ENCODE results near the gene SETD1B.
"Not testable (repeated sequence)": the region's sequence is repeated elsewhere in the genome, so short reads cannot be mapped to it uniquely, and the experiment has no call there.

SETD1B gene

GRCh38 chr12:121845701-121846100 is 41.9 kb downstream of the SETD1B start:
- no peaks in the 10 kb centered on the region for H3K36me3 ChIP-seq
- no peaks in the 10 kb centered on the region for H4K20me1 ChIP-seq
- H3K9me3 ChIP-seq: no peaks in the 10 kb centered on the region
- no peak overlapping the region for H3K4me3 ChIP-seq
- H3K4me1 ChIP-seq: peaks cover 4% of the 10 kb centered on the region; the same call in 1 of the 2 replicates
- no peaks in the 10 kb centered on the region for H3K27me3 ChIP-seq
- no peak overlapping the region for H3K27ac ChIP-seq
- no peak overlapping the region for H3K4me2 ChIP-seq
- no peak for TF ChIP-seq Cebpa-rat (IDR thresholded peaks at IDR 0.05)
- H3K9ac ChIP-seq: no peak overlapping the region

GRCh38 chr12:121849211-121849610 is 45.4 kb downstream of the SETD1B start:
- Histone ChIP-seq H3K4me2 (no peak overlapping the region), H3K4me1 (peaks cover 12% of the 10 kb centered on the region), H4K20me1 (no peaks in the 10 kb centered on the region), H3K27ac (no peak overlapping the region), H3K4me3 (no peak overlapping the region), H3K9ac (no peak overlapping the region), H3K9me3 (no peaks in the 10 kb centered on the region), H3K27me3 (no peaks in the 10 kb centered on the region), H3K36me3 (no peaks in the 10 kb centered on the region)
- no peak for TF ChIP-seq Cebpa-rat (IDR thresholded peaks at IDR 0.05)

DNA sequence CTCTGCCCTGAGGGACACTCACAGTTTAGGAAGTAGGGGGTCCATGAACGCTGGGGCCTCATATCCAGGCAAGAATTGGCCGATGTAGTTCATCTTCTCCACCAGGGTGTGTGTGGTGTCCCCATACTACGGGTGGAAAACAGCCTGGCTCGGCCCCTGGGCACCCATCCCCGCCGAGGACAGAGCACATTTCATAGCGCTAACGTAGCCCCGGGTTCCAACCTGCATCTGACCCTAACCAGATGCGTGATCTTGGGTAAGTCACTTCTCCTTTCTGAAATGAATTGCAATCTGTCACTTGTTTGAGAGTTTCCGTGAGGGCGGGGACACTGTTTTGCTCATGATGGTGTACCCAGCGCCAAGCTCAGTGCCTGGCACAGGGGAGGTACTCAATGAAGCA is 45.9 kb downstream of the SETD1B start:
- Histone ChIP-seq H3K9me3 (no peaks in the 10 kb centered on the region), H3K4me1 (peaks cover 13% of the 10 kb centered on the region), H3K4me3 (no peak overlapping the region), H3K27me3 (no peaks in the 10 kb centered on the region), H4K20me1 (no peaks in the 10 kb centered on the region), H3K9ac (no peak overlapping the region), H3K36me3 (no peaks in the 10 kb centered on the region), H3K27ac (no peak overlapping the region), H3K4me2 (no peak overlapping the region)
- no peak for TF ChIP-seq Cebpa-rat (IDR thresholded peaks at IDR 0.05)

- H3K27ac ChIP-seq, H3K4me2 ChIP-seq, H3K9me3 ChIP-seq, H3K36me3 ChIP-seq, H4K20me1 ChIP-seq, H3K4me3 ChIP-seq, H3K9ac ChIP-seq, H3K27me3 ChIP-seq: not testable (repeated sequence)
- peaks cover 31% of the 10 kb centered on the region for H3K4me1 ChIP-seq
Measured at GRCh38 chr12:121852392-121852791, 48.6 kb downstream of the SETD1B start.

DNA sequence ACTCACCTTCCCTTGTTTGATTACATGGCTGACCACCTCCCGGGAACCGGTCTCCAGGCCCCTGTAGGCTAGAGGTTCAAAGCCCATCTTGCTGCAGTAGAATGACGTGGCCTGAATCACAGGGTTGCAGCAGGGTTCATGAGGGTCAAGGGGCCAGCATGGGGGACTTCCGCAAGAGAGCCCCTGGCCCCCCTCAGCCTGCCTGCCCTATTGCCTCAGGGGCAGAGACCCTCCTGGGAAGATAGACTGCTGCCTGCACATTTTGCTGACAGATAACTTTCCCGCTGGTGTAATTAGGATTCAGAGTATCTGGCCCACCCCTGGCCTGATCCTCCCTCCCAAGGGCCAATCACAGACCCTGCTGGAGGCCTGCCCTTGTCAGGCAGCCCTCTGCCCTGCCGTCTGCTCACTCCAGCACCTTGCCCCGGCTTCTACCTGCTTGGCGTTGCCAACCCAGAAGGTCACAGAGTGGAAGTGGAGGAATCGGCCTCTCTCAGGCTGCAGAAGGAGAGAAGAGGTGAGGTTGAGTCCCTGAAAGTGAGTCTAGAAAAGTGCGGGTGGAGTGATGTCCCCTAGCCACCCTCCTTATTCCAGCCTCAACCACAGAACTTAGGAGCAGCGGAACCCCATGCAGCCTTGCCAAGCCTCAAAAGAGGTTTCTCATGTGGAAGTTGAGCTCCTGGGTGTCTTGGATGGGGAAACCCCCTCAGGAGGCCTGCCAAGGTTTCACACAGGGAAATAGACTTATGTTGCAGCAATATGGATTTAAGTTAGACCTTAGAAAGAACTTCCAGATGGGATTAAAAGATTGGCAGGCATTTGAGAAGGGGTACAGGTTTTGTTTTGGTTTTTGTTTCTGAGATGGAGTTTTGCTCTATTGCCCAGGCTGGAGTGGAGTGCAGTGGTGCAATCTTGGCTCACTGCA is 53.8 kb downstream of the SETD1B start:
- no peak for TF ChIP-seq Cebpa-rat (IDR thresholded peaks at IDR 0.05)
- Histone ChIP-seq H3K27ac (no peak overlapping the region), H3K4me2 (no peak overlapping the region)

GRCh38 chr12:121858318-121858661 is 54.5 kb downstream of the SETD1B start:
- H3K9ac ChIP-seq: no peak overlapping the region
- H3K4me2 ChIP-seq: no peak overlapping the region
- H4K20me1 ChIP-seq: no peaks in the 10 kb centered on the region
- H3K27me3 ChIP-seq: no peaks in the 10 kb centered on the region
- no peak overlapping the region for H3K27ac ChIP-seq
- H3K9me3 ChIP-seq: no peaks in the 10 kb centered on the region
- H3K4me3 ChIP-seq: no peak overlapping the region
- TF ChIP-seq Cebpa-rat (IDR thresholded peaks at IDR 0.05): no peak
- H3K4me1 ChIP-seq: peaks cover 38% of the 10 kb centered on the region
- no peaks in the 10 kb centered on the region for H3K36me3 ChIP-seq

More for the DNA sequence above, 53.8 kb downstream of the SETD1B start:
- H3K9ac ChIP-seq: no peak overlapping the region
- H3K9me3 ChIP-seq: no peaks in the 10 kb centered on the region
- H3K36me3 ChIP-seq: no peaks in the 10 kb centered on the region
- peaks cover 38% of the 10 kb centered on the region for H3K4me1 ChIP-seq
- no peaks in the 10 kb centered on the region for H3K27me3 ChIP-seq
- H4K20me1 ChIP-seq: no peaks in the 10 kb centered on the region
- H3K4me3 ChIP-seq: no peak overlapping the region

DNA sequence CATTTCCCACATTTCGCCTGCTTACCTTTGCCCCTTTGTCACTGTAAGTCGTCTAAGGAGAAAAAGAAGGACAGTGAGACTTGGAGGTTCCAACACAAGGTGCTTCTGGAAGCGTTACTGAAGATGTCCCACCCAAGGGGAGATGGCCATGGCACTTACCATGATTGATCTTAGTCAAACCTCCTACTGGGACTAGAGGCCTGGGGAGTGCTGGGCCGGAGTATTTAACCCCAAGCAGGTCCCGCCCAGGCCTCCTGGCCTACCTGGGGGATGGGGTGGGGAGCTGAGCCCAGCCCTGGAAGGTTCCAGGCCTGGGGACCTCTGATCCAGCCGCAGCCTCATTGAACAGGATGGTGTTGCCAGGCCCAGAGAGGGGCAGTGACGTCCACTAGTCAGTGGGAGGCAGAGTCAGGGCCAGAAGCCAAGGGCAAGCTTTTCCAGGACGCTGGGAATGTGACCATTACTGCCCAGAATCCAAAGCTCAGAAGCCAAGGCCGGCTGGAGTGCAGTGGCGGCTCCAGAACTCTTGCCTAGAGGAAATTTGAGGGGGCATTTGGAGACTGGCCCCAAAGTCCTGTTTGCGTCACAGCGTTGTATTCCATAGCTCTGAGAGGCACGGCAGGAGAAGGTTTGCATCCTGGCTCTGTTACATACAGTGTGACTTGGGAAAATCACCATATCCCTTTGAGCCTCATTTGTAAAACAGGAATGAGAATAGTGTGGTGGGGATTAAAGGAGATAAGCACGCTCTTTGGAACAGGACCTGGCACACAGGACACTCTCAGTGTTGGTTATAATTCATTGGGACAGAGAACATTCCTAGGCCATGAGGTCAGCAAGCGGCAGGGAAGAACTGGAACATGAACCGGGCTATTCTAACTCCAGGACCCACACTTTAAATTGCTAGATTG is 55.1 kb downstream of the SETD1B start, which contains the start of gene HPD:
Gene HPD, minus strand, starts transcription at position 198 of the 911 bp plus-strand sequence. Its CDS starts 36 bp downstream, at position 162.
- no peak for TF ChIP-seq Cebpa-rat (IDR thresholded peaks at IDR 0.05)
- Histone ChIP-seq H3K4me2 (no peak within 1 kb of the TSS), H4K20me1 (no peaks in the 10 kb centered on the region), H3K36me3 (no peaks in the 10 kb centered on the region), H3K4me1 (peaks cover 33% of the 10 kb centered on the region), H3K27me3 (no peaks in the 10 kb centered on the region), H3K9me3 (no peaks in the 10 kb centered on the region), H3K9ac (no peak within 1 kb of the TSS), H3K4me3 (no peak within 1 kb of the TSS), H3K27ac (no peak within 1 kb of the TSS)

DNA sequence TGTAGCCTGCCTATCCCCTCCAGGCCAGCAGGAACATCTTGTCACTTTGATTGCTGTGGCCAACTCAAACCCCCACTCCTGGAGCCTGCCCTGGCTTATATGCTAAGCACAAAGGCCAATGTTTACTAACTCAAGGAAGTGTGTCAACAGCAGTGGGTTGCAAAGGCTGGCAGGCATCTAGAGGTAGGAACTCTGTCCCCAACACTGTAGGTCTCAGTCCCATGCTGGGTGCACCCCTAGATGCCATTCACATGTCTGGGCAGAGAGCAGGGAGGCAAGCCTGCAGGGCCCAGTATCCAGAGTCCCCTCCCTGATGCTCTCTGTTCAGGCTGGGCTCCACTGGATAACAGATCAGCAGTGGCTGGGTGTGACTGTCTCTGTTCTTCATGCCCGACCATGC is 56.4 kb downstream of the SETD1B start:
- no peaks in the 10 kb centered on the region for H3K36me3 ChIP-seq
- H3K9me3 ChIP-seq: no peaks in the 10 kb centered on the region
- H3K4me1 ChIP-seq: peaks cover 28% of the 10 kb centered on the region
- H3K4me3 ChIP-seq: no peak overlapping the region
- H3K27me3 ChIP-seq: no peaks in the 10 kb centered on the region
- TF ChIP-seq Cebpa-rat (IDR thresholded peaks at IDR 0.05): no peak
- no peak overlapping the region for H3K9ac ChIP-seq
- H3K27ac ChIP-seq: no peak overlapping the region
- no peak overlapping the region for H3K4me2 ChIP-seq
- no peaks in the 10 kb centered on the region for H4K20me1 ChIP-seq

DNA sequence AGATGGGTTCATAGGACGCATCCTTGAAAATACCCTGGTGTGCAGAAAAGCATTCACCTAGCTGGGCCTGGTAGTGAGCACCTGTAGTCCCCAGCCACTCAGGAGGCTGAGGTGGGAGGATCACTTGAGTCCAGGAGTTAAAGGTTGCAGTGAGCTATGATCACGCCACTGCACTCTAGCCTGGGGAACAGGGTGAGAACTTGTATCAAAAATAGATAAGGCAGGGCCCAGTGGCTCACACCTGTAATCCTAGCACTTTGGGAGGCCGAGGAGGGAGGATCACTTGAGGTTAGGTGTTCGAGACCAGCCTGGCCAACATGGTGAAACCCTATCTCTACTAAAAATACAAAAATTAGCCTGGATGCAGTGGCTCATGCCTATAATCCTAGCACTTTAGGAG is 56.9 kb downstream of the SETD1B start:
- not testable (repeated sequence) for H4K20me1 ChIP-seq, H3K9me3 ChIP-seq, H3K4me2 ChIP-seq, H3K27me3 ChIP-seq, H3K9ac ChIP-seq, H3K4me3 ChIP-seq, H3K36me3 ChIP-seq, H3K27ac ChIP-seq
- H3K4me1 ChIP-seq: peaks cover 24% of the 10 kb centered on the region
